ENCODE measurements around the gene IL11RA. TPM values are rescaled to one million over a fixed set of nuclear protein-coding genes. Genes with fewer than 3 reads are reported as not detected.

The IL11RA gene
- total RNA-seq, 1 donor from 2014 or later: 0.79 TPM

DNA sequence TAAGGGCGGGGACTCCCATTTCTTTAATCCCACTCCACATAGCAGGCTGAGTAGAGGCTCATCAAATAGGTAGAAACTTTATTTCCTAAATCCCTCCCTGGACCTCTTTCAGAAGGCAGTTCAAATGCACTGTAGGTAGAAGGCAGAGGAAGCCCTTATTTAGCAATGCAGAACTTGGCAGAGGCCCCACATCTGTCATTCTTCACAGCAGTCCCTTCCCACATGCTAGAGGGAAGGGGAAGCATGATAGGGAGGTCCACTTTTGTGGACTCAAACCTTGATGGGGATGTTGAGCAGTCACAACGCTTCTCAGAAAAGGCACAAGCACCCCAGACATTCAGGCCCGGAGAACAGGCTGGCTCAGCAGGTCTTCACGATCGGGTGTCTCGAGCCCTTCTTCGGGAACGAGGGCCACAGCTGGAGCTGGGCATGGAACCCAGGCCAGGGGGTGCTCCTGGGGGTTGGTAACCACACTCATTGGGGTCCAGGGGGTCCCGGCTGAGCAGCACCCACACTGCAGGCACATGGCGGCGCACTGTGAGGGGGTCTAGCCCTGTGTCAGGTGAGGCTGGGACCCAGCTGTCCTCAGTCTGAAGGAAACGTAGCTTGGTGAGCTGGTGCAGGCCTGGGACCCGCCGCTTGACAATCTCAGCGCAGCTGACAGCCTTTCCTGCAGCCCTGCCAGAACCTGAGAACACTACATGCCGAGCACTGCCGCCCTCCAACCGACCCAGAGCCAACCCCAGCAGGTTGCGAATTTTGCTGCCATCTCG, 41.4 kb upstream of the IL11RA start:
- TF ChIP-seq, protein P1, sequence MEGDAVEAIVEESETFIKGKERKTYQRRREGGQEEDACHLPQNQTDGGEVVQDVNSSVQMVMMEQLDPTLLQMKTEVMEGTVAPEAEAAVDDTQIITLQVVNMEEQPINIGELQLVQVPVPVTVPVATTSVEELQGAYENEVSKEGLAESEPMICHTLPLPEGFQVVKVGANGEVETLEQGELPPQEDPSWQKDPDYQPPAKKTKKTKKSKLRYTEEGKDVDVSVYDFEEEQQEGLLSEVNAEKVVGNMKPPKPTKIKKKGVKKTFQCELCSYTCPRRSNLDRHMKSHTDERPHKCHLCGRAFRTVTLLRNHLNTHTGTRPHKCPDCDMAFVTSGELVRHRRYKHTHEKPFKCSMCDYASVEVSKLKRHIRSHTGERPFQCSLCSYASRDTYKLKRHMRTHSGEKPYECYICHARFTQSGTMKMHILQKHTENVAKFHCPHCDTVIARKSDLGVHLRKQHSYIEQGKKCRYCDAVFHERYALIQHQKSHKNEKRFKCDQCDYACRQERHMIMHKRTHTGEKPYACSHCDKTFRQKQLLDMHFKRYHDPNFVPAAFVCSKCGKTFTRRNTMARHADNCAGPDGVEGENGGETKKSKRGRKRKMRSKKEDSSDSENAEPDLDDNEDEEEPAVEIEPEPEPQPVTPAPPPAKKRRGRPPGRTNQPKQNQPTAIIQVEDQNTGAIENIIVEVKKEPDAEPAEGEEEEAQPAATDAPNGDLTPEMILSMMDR (IDR thresholded peaks at IDR 0.05; ENCODE audit: insufficient read depth, low read length, severe bottlenecking): no peak
- H3K27me3 ChIP-seq (ENCODE audit: control insufficient read depth, insufficient read depth, low read length): no peaks in the 10 kb centered on the region
- DNase-seq (ENCODE audit: low read depth) (no peak), FAIRE-seq (no peak)
- no peaks in the 10 kb centered on the region for H3K36me3 ChIP-seq (ENCODE audit: control insufficient read depth, insufficient read depth, low read length)
- H3K4me3 ChIP-seq (ENCODE audit: low read depth, low read length): peak overlapping the region; percentile 83

DNA sequence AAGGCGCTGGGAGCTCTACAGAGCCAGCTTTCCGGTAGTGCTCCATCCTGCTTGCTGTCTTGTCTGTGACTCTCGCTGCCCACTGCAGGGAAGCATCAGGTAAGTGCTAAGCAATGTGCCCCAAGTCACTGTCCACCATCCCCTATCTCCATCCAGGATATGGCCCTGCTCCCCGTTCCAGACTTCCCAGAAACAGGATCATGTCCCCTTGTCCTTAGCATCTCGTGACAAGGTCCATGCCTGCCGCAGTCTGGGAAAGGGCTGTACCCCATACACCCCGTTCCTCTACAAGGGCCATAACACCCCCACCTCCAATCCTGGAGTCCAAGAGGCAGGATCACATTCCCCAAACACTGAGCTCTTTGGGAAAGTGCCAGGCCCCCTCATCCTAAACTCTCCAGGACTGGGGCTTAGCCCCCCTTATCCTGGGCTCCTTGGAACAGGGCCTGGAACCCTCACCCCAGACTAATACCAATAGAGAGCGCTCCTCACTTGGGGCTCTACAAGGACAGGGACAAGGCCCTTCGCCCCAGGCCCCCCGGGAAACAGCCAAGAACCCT, 40.7 kb upstream of the IL11RA start:
- DNase-seq (ENCODE audit: low read depth) (no peak), FAIRE-seq (peak; percentile 32)
- H3K36me3 ChIP-seq (ENCODE audit: control insufficient read depth, insufficient read depth, low read length): peaks cover 3% of the 10 kb centered on the region
- no peaks in the 10 kb centered on the region for H3K27me3 ChIP-seq (ENCODE audit: control insufficient read depth, insufficient read depth, low read length)
- H3K4me3 ChIP-seq (ENCODE audit: low read depth, low read length): peak overlapping the region; percentile 83
- TF ChIP-seq, protein P1 (IDR thresholded peaks at IDR 0.05; ENCODE audit: insufficient read depth, low read length, severe bottlenecking): no peak

DNA sequence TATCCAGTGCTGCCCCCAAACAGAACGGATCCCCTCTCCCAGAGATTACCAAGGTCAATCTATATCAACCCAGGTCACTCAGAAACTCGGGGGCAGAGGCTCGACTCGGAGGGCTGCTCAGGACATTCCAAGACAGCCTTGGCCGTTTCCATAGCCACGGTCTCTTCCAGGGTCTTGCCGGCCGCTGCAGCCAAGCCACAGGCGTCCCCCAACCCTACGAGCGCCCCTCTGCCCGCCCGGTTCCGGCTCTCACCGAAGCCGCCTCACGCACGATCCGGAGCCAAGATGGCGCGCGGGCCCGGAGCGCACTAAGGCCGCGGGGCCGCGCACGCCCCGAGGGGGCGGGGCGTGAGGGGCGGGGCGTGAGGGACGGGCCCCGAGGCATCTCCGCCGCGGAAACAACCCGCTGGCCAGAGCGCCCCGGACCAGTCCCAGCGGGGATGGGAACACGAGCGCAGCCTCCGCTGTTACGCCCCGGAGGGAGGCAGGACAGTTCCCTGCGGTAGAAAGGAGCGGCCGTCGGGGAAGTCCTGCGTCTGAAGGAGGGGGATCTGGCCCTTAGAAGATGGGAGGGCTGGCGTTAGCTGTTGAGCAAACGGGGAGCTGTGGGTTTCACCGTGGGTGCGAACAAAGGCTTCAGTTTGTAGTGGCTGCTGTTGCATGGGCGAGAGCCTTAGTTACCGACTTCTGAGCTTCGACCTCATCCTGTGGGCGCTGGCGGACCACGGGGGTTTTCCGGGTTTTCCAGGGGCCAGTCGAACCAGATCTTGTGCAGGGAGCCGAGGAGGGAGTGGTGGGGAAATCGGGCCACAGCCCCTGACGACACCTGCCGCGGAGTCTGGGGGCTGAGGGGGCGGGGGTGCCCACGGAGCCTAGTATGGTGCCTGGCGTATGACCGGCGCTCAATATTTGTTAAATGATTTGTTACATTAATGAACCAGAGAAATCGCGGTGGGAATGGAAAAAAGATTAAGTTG, 39.9 kb upstream of the IL11RA start, which contains the start of gene RPP25L:
TSS of gene RPP25L (minus strand) at position 287 of the 977 bp plus-strand sequence. CDS start 801 bp downstream, outside the sequence.
- Histone ChIP-seq H3K4me3 (ENCODE audit: low read depth, low read length) (peak within 1 kb of the TSS; percentile 83), H3K27me3 (ENCODE audit: control insufficient read depth, insufficient read depth, low read length) (no peaks in the 10 kb centered on the region), H3K36me3 (ENCODE audit: control insufficient read depth, insufficient read depth, low read length) (peaks cover 6% of the 10 kb centered on the region)
- FAIRE-seq (no peak), DNase-seq (ENCODE audit: low read depth) (peak; percentile 54)
- TF ChIP-seq, protein P1 (IDR thresholded peaks at IDR 0.05; ENCODE audit: insufficient read depth, low read length, severe bottlenecking): no peak

DNA sequence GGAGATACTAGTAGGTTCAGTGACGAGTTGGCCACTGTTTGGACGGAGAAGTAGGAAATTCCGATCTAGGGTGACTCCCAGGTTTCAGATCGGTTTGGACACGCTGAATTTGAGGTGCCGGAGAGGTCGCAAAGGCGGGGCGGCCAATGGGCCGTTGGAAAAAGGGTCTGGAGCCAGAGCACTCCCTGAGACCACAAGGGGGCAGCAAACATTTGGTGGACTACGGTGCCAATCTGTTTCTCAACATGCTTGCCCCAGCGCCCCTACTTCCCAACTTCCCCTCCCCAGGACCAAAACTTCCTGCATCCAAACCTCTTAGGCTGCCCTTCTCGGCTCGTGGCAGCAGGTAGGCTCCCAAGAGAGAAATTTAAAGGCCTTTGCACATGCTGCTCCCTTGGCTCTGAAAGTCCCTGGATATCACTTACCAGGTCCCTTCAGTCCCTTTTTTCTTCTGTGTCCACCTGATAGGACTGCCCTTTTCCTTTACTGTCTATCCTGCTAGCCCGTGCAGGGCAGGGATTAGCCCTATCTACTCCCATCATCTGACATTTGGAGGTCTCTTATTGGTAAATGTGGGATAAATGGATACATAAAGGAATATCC, 39.1 kb upstream of the IL11RA start:
- Histone ChIP-seq H3K4me3 (ENCODE audit: low read depth, low read length) (peak overlapping the region; percentile 83), H3K36me3 (ENCODE audit: control insufficient read depth, insufficient read depth, low read length) (peaks cover 10% of the 10 kb centered on the region), H3K27me3 (ENCODE audit: control insufficient read depth, insufficient read depth, low read length) (no peaks in the 10 kb centered on the region)
- DNase-seq (ENCODE audit: low read depth): peak; percentile 88
- FAIRE-seq: no peak
- TF ChIP-seq, protein P1 (IDR thresholded peaks at IDR 0.05; ENCODE audit: insufficient read depth, low read length, severe bottlenecking): peak; percentile 94

DNA sequence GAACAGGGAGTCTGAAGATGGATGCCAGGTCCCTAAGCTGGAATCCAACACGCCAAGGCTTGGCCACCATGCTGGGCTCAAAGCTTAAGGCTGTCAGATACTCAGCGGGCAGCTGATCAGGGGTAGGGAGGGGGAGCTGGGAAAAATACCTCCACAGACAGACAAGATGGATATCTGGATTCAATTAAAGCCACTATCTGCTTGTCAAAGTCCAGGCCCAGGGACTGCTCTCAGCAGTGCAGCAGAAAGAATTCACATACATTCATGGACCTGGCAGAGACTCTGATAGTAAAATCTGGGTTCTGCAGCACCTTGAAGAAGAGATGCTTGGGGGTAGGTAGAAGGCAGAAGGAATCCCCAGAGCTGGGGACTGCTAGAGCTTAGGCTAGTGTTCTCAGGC, 36.9 kb upstream of the IL11RA start:
- no peak overlapping the region for H3K4me3 ChIP-seq (ENCODE audit: low read depth, low read length)
- no peaks in the 10 kb centered on the region for H3K27me3 ChIP-seq (ENCODE audit: control insufficient read depth, insufficient read depth, low read length)
- FAIRE-seq (no peak), DNase-seq (ENCODE audit: low read depth) (no peak)
- peaks cover 12% of the 10 kb centered on the region for H3K36me3 ChIP-seq (ENCODE audit: control insufficient read depth, insufficient read depth, low read length)
- TF ChIP-seq, protein P1 (IDR thresholded peaks at IDR 0.05; ENCODE audit: insufficient read depth, low read length, severe bottlenecking): no peak
